ENCODE results near the gene CDH15.

- TF ChIP-seq POLR2A (IDR thresholded peaks at IDR 0.05) (no peak), CTCF (IDR thresholded peaks at IDR 0.05 in 4 of 5, conservative IDR thresholded peaks at IDR 0.05 in 1 of 5) (no peak)
Measured at GRCh38 chr16:89138843-89139520, 32.6 kb upstream of the CDH15 start.

All from gastrocnemius medialis (tissue), 4 donors.